HEK293 (cell line): ENCODE data around the gene PAQR9.

Experiments
- CTCF ChIA-PET: fragments of 350-600 bp; formaldehyde crosslinking; extraction: SDS; loops from one replicate; lab custom pipeline; 2021; ENCODE audit warnings: antibody characterized with exemption; lab: Yijun Ruan, JAX
- POLR2A ChIA-PET: fragments of 300-600 bp; formaldehyde crosslinking; extraction: SDS; loops from one replicate; lab custom pipeline; 2020; ENCODE audit warnings: antibody characterized with exemption, inconsistent platforms; lab: Yijun Ruan, JAX
- H3K27ac ChIP-seq: fragments of 200-500 bp; sonication (Bioruptor generic); 2 replicates; pipeline ENCODE4 v1.5.1; 2014; ENCODE audit warnings: low read depth, low read length, control low read depth, inconsistent platforms; ENCODE audit errors: extremely low read depth
- H3K36me3 ChIP-seq, 2 experiments: fragments of 200-500 bp in 1 of 2; sonication (Bioruptor generic) in 1 of 2; 1 replicate in 1 of 2; 2 replicates in 1 of 2; pipeline ENCODE4 v1.5.1; 2014 to 2017; ENCODE audit warnings: inconsistent platforms in 2 of 2, low read length in 2 of 2; ENCODE audit not compliant: control insufficient read depth in 2 of 2, insufficient read depth in 1 of 2
- H3K4me1 ChIP-seq: fragments of 200-500 bp; sonication (Bioruptor generic); 2 replicates; pipeline ENCODE4 v1.5.1; 2014; ENCODE audit warnings: mild to moderate bottlenecking, low read length, inconsistent platforms; ENCODE audit not compliant: control insufficient read depth, insufficient read depth
- H3K4me3 ChIP-seq: 2 replicates; pipeline ENCODE4 v1.5.1; 2011; ENCODE audit warnings: low read depth, mild to moderate bottlenecking, control low read depth, low read length, moderate library complexity
- H3K9me3 ChIP-seq: fragments of 200-500 bp; sonication (Bioruptor generic); 2 replicates; pipeline ENCODE4 v1.5.1; 2014; ENCODE audit warnings: low read depth, low read length, inconsistent platforms; ENCODE audit not compliant: control insufficient read depth, insufficient read depth
- GLI2 ChIP-seq: fragments of 450-650 bp; formaldehyde crosslinking; IDR thresholded peaks from 2 replicates; pipeline ENCODE4; 2017; ENCODE audit warnings: missing biosample characterization, missing genetic modification characterization, low read depth, borderline replicate concordance
- GLIS1 ChIP-seq: fragments of 450-650 bp; formaldehyde crosslinking; IDR thresholded peaks from 2 replicates; pipeline ENCODE4 v1.5.1; 2016; ENCODE audit warnings: missing biosample characterization, missing genetic modification characterization
- GLIS2 ChIP-seq: fragments of 450-650 bp; formaldehyde crosslinking; IDR thresholded peaks from 2 replicates; pipeline ENCODE4 v1.5.1; 2016; ENCODE audit warnings: missing biosample characterization, missing genetic modification characterization
- KLF1 ChIP-seq: fragments of 450-650 bp; formaldehyde crosslinking; IDR thresholded peaks from 2 replicates; pipeline ENCODE4 v1.5.1; 2016; ENCODE audit warnings: missing biosample characterization, missing genetic modification characterization
- PRDM1 ChIP-seq: fragments of 450-650 bp; formaldehyde crosslinking; IDR thresholded peaks from 2 replicates; pipeline ENCODE4; 2016; ENCODE audit warnings: missing biosample characterization, missing genetic modification characterization
- TCF7L2 ChIP-seq: IDR thresholded peaks from 2 replicates; pipeline ENCODE4 v1.6.1; 2011; ENCODE audit warnings: low read depth, mild to moderate bottlenecking, inconsistent platforms, low read length, moderate library complexity, borderline replicate concordance
- ZBTB1 ChIP-seq: fragments of 450-650 bp; formaldehyde crosslinking; IDR thresholded peaks from 2 replicates; pipeline ENCODE4 v1.5.1; 2016; ENCODE audit warnings: missing biosample characterization, missing genetic modification characterization
- ZBTB17 ChIP-seq: fragments of 450-650 bp; formaldehyde crosslinking; IDR thresholded peaks from 2 replicates; pipeline ENCODE4 v1.5.1; 2016; ENCODE audit warnings: missing biosample characterization, missing genetic modification characterization
- ZBTB20 ChIP-seq: fragments of 450-650 bp; formaldehyde crosslinking; IDR thresholded peaks from 2 replicates; pipeline ENCODE4 v1.5.1; 2016; ENCODE audit warnings: missing biosample characterization, missing genetic modification characterization
- ZFHX2 ChIP-seq: fragments of 450-650 bp; formaldehyde crosslinking; conservative IDR thresholded peaks from 2 replicates; pipeline ENCODE4 v1.5.1; 2016; ENCODE audit warnings: missing biosample characterization, missing genetic modification characterization
- ZFP37 ChIP-seq: fragments of 450-650 bp; formaldehyde crosslinking; IDR thresholded peaks from 2 replicates; pipeline ENCODE4 v1.5.1; 2016; ENCODE audit warnings: missing biosample characterization, missing genetic modification characterization
- ZNF2 ChIP-seq: fragments of 450-650 bp; formaldehyde crosslinking; IDR thresholded peaks from 2 replicates; pipeline ENCODE4 v1.5.1; 2016; ENCODE audit warnings: missing biosample characterization, missing genetic modification characterization
- ZNF248 ChIP-seq: fragments of 450-650 bp; formaldehyde crosslinking; IDR thresholded peaks from 2 replicates; pipeline ENCODE4 v1.5.1; 2017; ENCODE audit warnings: missing biosample characterization, missing genetic modification characterization
- ZNF335 ChIP-seq: fragments of 450-650 bp; formaldehyde crosslinking; conservative IDR thresholded peaks from 2 replicates; pipeline ENCODE4 v1.5.1; 2016; ENCODE audit warnings: missing biosample characterization, missing genetic modification characterization
- ZNF350 ChIP-seq: fragments of 450-650 bp; formaldehyde crosslinking; IDR thresholded peaks from 2 replicates; pipeline ENCODE4 v1.5.0; 2017; ENCODE audit warnings: missing biosample characterization, mild to moderate bottlenecking, missing genetic modification characterization
- ZNF416 ChIP-seq: fragments of 450-650 bp; formaldehyde crosslinking; IDR thresholded peaks from 2 replicates; pipeline ENCODE4 v1.5.1; 2016; ENCODE audit warnings: missing biosample characterization, missing genetic modification characterization
- ZNF473 ChIP-seq: fragments of 450-650 bp; formaldehyde crosslinking; IDR thresholded peaks from 2 replicates; pipeline ENCODE4 v1.5.1; 2017; ENCODE audit warnings: missing biosample characterization, missing genetic modification characterization
- ZNF544 ChIP-seq: fragments of 450-650 bp; formaldehyde crosslinking; IDR thresholded peaks from 2 replicates; pipeline ENCODE4 v1.5.0; 2017; ENCODE audit warnings: missing biosample characterization, missing genetic modification characterization
- ZNF549 ChIP-seq: fragments of 450-650 bp; IDR thresholded peaks from 2 replicates; pipeline ENCODE4 v1.5.1; 2018; ENCODE audit warnings: missing biosample characterization, missing genetic modification characterization, mild to moderate bottlenecking, inconsistent platforms, moderate library complexity
- ZNF600 ChIP-seq: fragments of 450-650 bp; formaldehyde crosslinking; IDR thresholded peaks from 2 replicates; pipeline ENCODE4 v1.5.1; 2016; ENCODE audit warnings: missing biosample characterization, missing genetic modification characterization
- ZNF626 ChIP-seq: fragments of 450-650 bp; sonication (Bioruptor Pico); formaldehyde crosslinking; IDR thresholded peaks from 2 replicates; pipeline ENCODE4 v1.5.1; 2018; ENCODE audit warnings: missing biosample characterization, missing genetic modification characterization, inconsistent platforms
- ZNF654 ChIP-seq: fragments of 450-650 bp; formaldehyde crosslinking; IDR thresholded peaks from 2 replicates; pipeline ENCODE4 v1.5.1; 2016; ENCODE audit warnings: low read depth, missing biosample characterization, missing genetic modification characterization
- ZNF664 ChIP-seq: fragments of 450-650 bp; formaldehyde crosslinking; IDR thresholded peaks from 2 replicates; pipeline ENCODE4 v1.5.1; 2016; ENCODE audit warnings: missing biosample characterization, missing genetic modification characterization
- ZNF670 ChIP-seq: fragments of 450-650 bp; formaldehyde crosslinking; IDR thresholded peaks from 2 replicates; pipeline ENCODE4 v1.5.1; 2016; ENCODE audit warnings: missing biosample characterization, missing genetic modification characterization, low read depth
- ZNF677 ChIP-seq: fragments of 450-650 bp; IDR thresholded peaks from 2 replicates; pipeline ENCODE4 v1.5.0; 2018; ENCODE audit warnings: missing biosample characterization, mild to moderate bottlenecking, missing genetic modification characterization, moderate library complexity
- ZNF791 ChIP-seq: fragments of 450-650 bp; formaldehyde crosslinking; IDR thresholded peaks from 2 replicates; pipeline ENCODE4 v1.5.1; 2016; ENCODE audit warnings: missing biosample characterization, missing genetic modification characterization
- ZNF837 ChIP-seq: fragments of 450-650 bp; formaldehyde crosslinking; IDR thresholded peaks from 2 replicates; pipeline ENCODE4 v1.5.1; 2016; ENCODE audit warnings: missing biosample characterization, missing genetic modification characterization
- ZSCAN16 ChIP-seq: fragments of 450-650 bp; formaldehyde crosslinking; IDR thresholded peaks from 2 replicates; pipeline ENCODE4 v1.5.1; 2016; ENCODE audit warnings: missing biosample characterization, missing genetic modification characterization
- ZSCAN30 ChIP-seq: fragments of 450-650 bp; IDR thresholded peaks from 2 replicates; pipeline ENCODE4 v1.5.1; 2018; ENCODE audit warnings: missing biosample characterization, mild to moderate bottlenecking, missing genetic modification characterization, moderate library complexity
- TF ChIP-seq, protein P1 (sequence below): fragments of 450-650 bp; formaldehyde crosslinking; IDR thresholded peaks from 2 replicates; pipeline ENCODE4 v1.5.1; 2016; ENCODE audit warnings: missing biosample characterization, missing genetic modification characterization
- TF ChIP-seq, protein P2 (sequence below): fragments of 450-650 bp; formaldehyde crosslinking; IDR thresholded peaks from 2 replicates; pipeline ENCODE4 v1.5.1; 2017; ENCODE audit warnings: missing biosample characterization, missing genetic modification characterization
- TF ChIP-seq, protein P3 (sequence below): fragments of 450-650 bp; formaldehyde crosslinking; IDR thresholded peaks from 2 replicates; pipeline ENCODE4 v1.5.1; 2016; ENCODE audit warnings: missing biosample characterization, missing genetic modification characterization

Gene PAQR9

DNA sequence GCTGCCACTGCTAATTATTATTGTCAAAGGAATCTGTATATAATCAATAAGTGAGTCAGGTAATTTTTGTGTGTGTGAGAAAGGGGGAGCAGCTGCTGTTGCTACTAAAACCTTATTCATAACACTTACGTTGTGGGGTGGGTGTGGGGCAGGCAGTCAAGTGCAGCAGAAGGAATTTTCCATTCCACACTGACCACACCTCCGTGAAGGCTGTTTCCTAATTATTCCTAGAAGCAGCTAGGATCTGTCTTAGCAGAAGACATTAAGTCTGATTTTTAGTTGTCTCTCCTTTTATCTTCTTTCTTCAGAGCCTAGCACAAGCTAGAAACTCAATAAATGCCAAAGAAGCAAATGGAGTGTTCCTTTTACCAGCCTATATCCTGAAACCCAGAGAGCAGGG, 33.9 kb upstream of the PAQR9 start (continued):
- TF ChIP-seq ZNF350 (tag by site-specific recombination) (no peak), ZSCAN30 (tag by site-specific recombination) (no peak), ZNF473 (tag by site-specific recombination) (no peak), ZNF670 (tag by site-specific recombination) (no peak), ZNF600 (tag by site-specific recombination) (no peak), ZNF335 (tag by site-specific recombination) (peak; percentile 43; the same call in 1 of the 2 replicates), ZNF2 (no peak), ZNF677 (tag by site-specific recombination) (no peak), KLF1 (no peak), ZBTB20 (tag by site-specific recombination) (0 out of 2 replicates have a peak, but pooled peaks have one; percentile 37), ZNF664 (tag by site-specific recombination) (no peak), ZNF544 (tag by site-specific recombination) (no peak), ZNF837 (tag by site-specific recombination) (no peak), ZNF248 (tag by site-specific recombination) (no peak), ZBTB1 (no peak), ZFP37 (tag by site-specific recombination) (no peak), GLIS1 (tag by site-specific recombination) (no peak), ZNF626 (no peak), TCF7L2 (no peak), ZBTB17 (tag by site-specific recombination) (no peak), ZNF416 (no peak), ZNF549 (tag by site-specific recombination) (no peak)
- TF ChIP-seq, protein P1, sequence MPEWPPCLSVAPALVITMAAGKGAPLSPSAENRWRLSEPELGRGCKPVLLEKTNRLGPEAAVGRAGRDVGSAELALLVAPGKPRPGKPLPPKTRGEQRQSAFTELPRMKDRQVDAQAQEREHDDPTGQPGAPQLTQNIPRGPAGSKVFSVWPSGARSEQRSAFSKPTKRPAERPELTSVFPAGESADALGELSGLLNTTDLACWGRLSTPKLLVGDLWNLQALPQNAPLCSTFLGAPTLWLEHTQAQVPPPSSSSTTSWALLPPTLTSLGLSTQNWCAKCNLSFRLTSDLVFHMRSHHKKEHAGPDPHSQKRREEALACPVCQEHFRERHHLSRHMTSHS: no peak
- TF ChIP-seq, protein P2, sequence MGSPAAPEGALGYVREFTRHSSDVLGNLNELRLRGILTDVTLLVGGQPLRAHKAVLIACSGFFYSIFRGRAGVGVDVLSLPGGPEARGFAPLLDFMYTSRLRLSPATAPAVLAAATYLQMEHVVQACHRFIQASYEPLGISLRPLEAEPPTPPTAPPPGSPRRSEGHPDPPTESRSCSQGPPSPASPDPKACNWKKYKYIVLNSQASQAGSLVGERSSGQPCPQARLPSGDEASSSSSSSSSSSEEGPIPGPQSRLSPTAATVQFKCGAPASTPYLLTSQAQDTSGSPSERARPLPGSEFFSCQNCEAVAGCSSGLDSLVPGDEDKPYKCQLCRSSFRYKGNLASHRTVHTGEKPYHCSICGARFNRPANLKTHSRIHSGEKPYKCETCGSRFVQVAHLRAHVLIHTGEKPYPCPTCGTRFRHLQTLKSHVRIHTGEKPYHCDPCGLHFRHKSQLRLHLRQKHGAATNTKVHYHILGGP (tag by site-specific recombination): 0 out of 2 replicates have a peak, but pooled peaks have one; percentile 16

DNA sequence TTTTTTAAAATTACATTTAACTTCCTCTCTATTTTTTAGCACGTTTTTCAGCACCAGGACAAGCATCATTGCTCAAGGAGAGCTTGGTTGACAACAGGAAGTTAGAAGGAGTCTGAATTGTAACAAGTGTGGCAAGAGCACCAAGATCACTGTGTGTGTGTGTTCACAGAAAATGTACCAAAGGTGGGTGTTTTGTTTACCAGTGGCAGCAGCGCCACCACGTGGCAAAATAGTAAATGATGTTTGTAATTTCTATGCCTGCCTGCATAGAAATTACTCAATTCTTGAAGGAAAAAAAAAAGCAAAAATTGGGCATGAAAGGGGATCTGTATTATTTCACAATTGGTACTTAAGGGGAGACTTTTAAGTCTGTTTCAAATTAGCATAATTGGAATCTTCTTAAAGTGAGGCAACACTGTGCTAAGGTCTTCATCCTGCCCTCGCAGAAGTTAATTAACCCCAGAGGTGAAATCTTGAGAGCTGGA, 30.5 kb upstream of the PAQR9 start:
- CTCF ChIA-PET: interaction anchor here (0.6 to 5.9 kb wide), 16 partner anchors 8 to 407 kb away, joined by 3 to 81 read pairs (median 3); no protein-coding TSS in a partner anchor
- no peak overlapping the region for H3K27ac ChIP-seq
- no peak overlapping the region for H3K4me3 ChIP-seq
- no peaks in the 10 kb centered on the region for H3K9me3 ChIP-seq
- no peaks in the 10 kb centered on the region for H3K4me1 ChIP-seq
- TF ChIP-seq GLIS2 (tag by site-specific recombination) (no peak), ZNF654 (tag by site-specific recombination) (peak; percentile 84), ZNF791 (no peak), ZNF2 (0 out of 2 replicates have a peak, but pooled peaks have one; percentile 41), ZFHX2 (tag by site-specific recombination) (peak; percentile 23; the same call in 1 of the 2 replicates), GLI2 (tag by site-specific recombination) (no peak), PRDM1 (tag by site-specific recombination) (no peak), ZSCAN16 (tag by site-specific recombination) (peak; percentile 74)
- TF ChIP-seq, protein P3, sequence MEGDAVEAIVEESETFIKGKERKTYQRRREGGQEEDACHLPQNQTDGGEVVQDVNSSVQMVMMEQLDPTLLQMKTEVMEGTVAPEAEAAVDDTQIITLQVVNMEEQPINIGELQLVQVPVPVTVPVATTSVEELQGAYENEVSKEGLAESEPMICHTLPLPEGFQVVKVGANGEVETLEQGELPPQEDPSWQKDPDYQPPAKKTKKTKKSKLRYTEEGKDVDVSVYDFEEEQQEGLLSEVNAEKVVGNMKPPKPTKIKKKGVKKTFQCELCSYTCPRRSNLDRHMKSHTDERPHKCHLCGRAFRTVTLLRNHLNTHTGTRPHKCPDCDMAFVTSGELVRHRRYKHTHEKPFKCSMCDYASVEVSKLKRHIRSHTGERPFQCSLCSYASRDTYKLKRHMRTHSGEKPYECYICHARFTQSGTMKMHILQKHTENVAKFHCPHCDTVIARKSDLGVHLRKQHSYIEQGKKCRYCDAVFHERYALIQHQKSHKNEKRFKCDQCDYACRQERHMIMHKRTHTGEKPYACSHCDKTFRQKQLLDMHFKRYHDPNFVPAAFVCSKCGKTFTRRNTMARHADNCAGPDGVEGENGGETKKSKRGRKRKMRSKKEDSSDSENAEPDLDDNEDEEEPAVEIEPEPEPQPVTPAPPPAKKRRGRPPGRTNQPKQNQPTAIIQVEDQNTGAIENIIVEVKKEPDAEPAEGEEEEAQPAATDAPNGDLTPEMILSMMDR: no peak
- POLR2A ChIA-PET: no interaction called here
- H3K36me3 ChIP-seq: no peaks in the 10 kb centered on the region
